PC-9 (cell line): Measurements from ENCODE around the gene CMIP. TPM values are rescaled to one million over a fixed set of nuclear protein-coding genes. Genes with fewer than 3 reads are reported as not detected.

Source experiments
- BruUV-seq: library from RNA; stranded (reverse); fragments of 400-500 nt; replicated peaks from 2 replicates; lab custom pipeline; 2021; lab: Mats Ljungman, UMichigan
- CTCF ChIA-PET: fragments of 300-600 bp; sonication (Branson Sonifier 250); formaldehyde crosslinking; loops from one replicate; lab custom pipeline; 2022; ENCODE audit warnings: antibody characterized with exemption; lab: Charles Lee
- POLR2A ChIA-PET: fragments of 300-600 bp; sonication (Branson Sonifier 250); formaldehyde crosslinking; loops from one replicate; lab custom pipeline; 2022; ENCODE audit warnings: antibody characterized with exemption; ENCODE audit not compliant: unreplicated experiment; lab: Charles Lee
- DNase-seq, 2 experiments: peaks; one replicate each; pipeline versions ENCODE4 v3.0.0 to v3.0.0-alpha.2; 2015 to 2022; ENCODE audit warnings: mixed read lengths in 1 of 2
- H2AFZ ChIP-seq: fragments of 200-600 bp; sonication (generic); 2 replicates; pipeline ENCODE4 v1.8.1; 2017; ENCODE audit warnings: antibody characterized with exemption
- H3F3A ChIP-seq: fragments of 200-600 bp; sonication (generic); 2 replicates; pipeline ENCODE4 v1.8.1; 2017; ENCODE audit warnings: antibody characterized with exemption, mild to moderate bottlenecking, low read depth; ENCODE audit not compliant: insufficient read depth
- H3K27ac ChIP-seq: fragments of 200-600 bp; sonication (generic); 2 replicates; pipeline ENCODE4 v1.6.1; 2016; ENCODE audit warnings: mixed run types
- H3K27me3 ChIP-seq: fragments of 200-600 bp; sonication (generic); 2 replicates; pipeline ENCODE4 v1.6.1; 2016; ENCODE audit warnings: low read depth, mixed run types; ENCODE audit not compliant: insufficient read depth
- H3K36me3 ChIP-seq: fragments of 200-600 bp; sonication (generic); 2 replicates; pipeline ENCODE4 v1.6.1; 2016; ENCODE audit warnings: low read depth, mixed run types
- H3K4me1 ChIP-seq: fragments of 200-600 bp; sonication (generic); replicated peaks from 2 replicates; pipeline ENCODE4 v1.6.1; 2016; ENCODE audit warnings: mixed run types; ENCODE audit not compliant: insufficient read depth
- H3K4me2 ChIP-seq: fragments of 200-600 bp; sonication (generic); 2 replicates; pipeline ENCODE4 v1.6.1; 2017; ENCODE audit warnings: mixed run types
- H3K4me3 ChIP-seq: fragments of 200-600 bp; sonication (generic); 2 replicates; pipeline ENCODE4 v1.6.1; 2016; ENCODE audit warnings: mixed run types
- H3K79me2 ChIP-seq: fragments of 200-600 bp; sonication (generic); 2 replicates; pipeline ENCODE4 v1.6.1; 2017; ENCODE audit warnings: low read depth, mixed run types
- H3K9me2 ChIP-seq: fragments of 200-600 bp; sonication (generic); 2 replicates; pipeline ENCODE4 v1.8.1; 2017; ENCODE audit warnings: mild to moderate bottlenecking; ENCODE audit not compliant: insufficient read depth
- H3K9me3 ChIP-seq: fragments of 200-600 bp; sonication (generic); 2 replicates; pipeline ENCODE4 v1.8.1; 2016; ENCODE audit warnings: low read depth; ENCODE audit not compliant: insufficient read depth
- H4K20me1 ChIP-seq: fragments of 200-600 bp; sonication (generic); 2 replicates; pipeline ENCODE4 v1.8.1; 2017; ENCODE audit not compliant: insufficient read depth
- EZH2 ChIP-seq: fragments of 200-600 bp; sonication (generic); IDR thresholded peaks from 2 replicates; pipeline ENCODE4 v1.8.0; 2017; ENCODE audit warnings: antibody characterized with exemption, low read depth
- intact Hi-C: fragments of 100-400 bp; cut with micrococcal nuclease; formaldehyde crosslinking; loops from one replicate; pipeline ENCODE4 v1.10.0; 2022; ENCODE audit not compliant: unreplicated experiment
- total RNA-seq: library from RNA; stranded (reverse); gene quantifications from 2 replicates; pipeline ENCODE4 v1.2.3, GENCODE V29; 2021
- TF ChIP-seq, protein P1 (sequence below): fragments of 200-600 bp; sonication (generic); conservative IDR thresholded peaks from 2 replicates; pipeline ENCODE4 v1.6.1; 2017; ENCODE audit warnings: mixed run types, antibody characterized with exemption, mild to moderate bottlenecking, moderate library complexity

The CMIP gene
- total RNA-seq, 1 experiment from 2014 or later: 96.6 TPM

- Histone ChIP-seq H3K9me3 (no peaks in the 10 kb centered on the region), H4K20me1 (peaks cover 8% of the 10 kb centered on the region)
Observed at GRCh38 chr16:81483064-81483969, 38.7 kb downstream of the CMIP start.

DNA sequence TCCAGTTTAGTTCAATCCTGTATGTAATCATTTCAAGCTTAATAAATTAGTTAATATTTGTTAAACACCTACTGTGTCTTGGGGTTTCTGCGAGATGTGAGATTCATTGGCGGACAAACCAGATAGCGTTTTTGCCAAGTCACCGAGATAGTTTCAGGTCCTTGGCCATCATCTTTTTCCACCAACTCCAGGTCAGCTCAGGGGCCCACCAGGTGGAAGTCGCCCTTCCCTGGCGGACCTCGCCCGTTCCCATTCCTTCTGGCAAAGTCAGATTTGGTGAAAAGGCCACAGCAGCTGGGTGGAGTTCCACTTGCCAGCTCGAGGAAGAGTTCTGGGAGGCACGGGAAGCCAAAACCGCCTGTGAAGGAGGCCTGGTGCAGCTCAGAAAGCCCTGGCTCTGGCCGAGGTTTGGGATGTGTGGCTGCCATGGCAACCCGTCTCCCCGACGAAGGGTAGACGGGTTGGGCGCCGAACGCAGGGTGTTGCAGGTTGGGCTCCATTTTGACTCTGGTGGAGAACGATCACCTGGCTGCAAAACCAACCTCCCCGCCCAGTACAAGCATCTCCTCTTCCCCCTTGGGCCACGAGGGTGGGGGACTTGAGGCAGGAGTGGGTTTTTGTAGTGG is 39.5 kb downstream of the CMIP start:
- Histone ChIP-seq H3K4me1 (peaks cover 11% of the 10 kb centered on the region), H3K27me3 (no peaks in the 10 kb centered on the region), H3K79me2 (peaks cover 94% of the 10 kb centered on the region), H2AFZ (no peak overlapping the region), H3K9me2 (no peaks in the 10 kb centered on the region), H3K4me2 (0 out of 2 replicates have a peak overlapping the region, but pooled peaks have one; percentile 11), H3K9me3 (no peaks in the 10 kb centered on the region), H3K27ac (peak overlapping the region; percentile 55), H3K36me3 (no peaks in the 10 kb centered on the region), H3K4me3 (no peak overlapping the region), H3F3A (peaks cover 21% of the 10 kb centered on the region; the same call in 1 of the 2 replicates), H4K20me1 (peaks cover 12% of the 10 kb centered on the region)
- TF ChIP-seq, protein P1, sequence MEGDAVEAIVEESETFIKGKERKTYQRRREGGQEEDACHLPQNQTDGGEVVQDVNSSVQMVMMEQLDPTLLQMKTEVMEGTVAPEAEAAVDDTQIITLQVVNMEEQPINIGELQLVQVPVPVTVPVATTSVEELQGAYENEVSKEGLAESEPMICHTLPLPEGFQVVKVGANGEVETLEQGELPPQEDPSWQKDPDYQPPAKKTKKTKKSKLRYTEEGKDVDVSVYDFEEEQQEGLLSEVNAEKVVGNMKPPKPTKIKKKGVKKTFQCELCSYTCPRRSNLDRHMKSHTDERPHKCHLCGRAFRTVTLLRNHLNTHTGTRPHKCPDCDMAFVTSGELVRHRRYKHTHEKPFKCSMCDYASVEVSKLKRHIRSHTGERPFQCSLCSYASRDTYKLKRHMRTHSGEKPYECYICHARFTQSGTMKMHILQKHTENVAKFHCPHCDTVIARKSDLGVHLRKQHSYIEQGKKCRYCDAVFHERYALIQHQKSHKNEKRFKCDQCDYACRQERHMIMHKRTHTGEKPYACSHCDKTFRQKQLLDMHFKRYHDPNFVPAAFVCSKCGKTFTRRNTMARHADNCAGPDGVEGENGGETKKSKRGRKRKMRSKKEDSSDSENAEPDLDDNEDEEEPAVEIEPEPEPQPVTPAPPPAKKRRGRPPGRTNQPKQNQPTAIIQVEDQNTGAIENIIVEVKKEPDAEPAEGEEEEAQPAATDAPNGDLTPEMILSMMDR: no peak
- no peak for TF ChIP-seq EZH2
- ChIA-PET POLR2A (interaction anchor here (1.2 kb wide), 1 partner anchor 43 kb away, joined by 6 read pairs; no protein-coding TSS in a partner anchor), CTCF (no interaction called here)
- peak; percentile 45 to 56 for DNase-seq
- TSS peak; percentile 20 for BruUV-seq
- intact Hi-C loops: no loop called here

More at GRCh38 chr16:81483064-81483969, 38.7 kb downstream of the CMIP start:
- no peaks in the 10 kb centered on the region for H3K36me3 ChIP-seq
- H2AFZ ChIP-seq: no peak overlapping the region
- peaks cover 18% of the 10 kb centered on the region; the same call in 1 of the 2 replicates for H3F3A ChIP-seq
- no TSS peak for BruUV-seq
- intact Hi-C loops: no loop called here
- peak overlapping the region; percentile 18; the same call in 1 of the 2 replicates for H3K4me2 ChIP-seq
- no peak overlapping the region for H3K4me3 ChIP-seq
- H3K9me2 ChIP-seq: no peaks in the 10 kb centered on the region
- no peaks in the 10 kb centered on the region for H3K27me3 ChIP-seq
- peak overlapping the region; percentile 55 for H3K27ac ChIP-seq
- peaks cover 11% of the 10 kb centered on the region for H3K4me1 ChIP-seq
- TF ChIP-seq EZH2: no peak
- TF ChIP-seq, protein P1: no peak
- CTCF ChIA-PET: no interaction called here
- no peak for DNase-seq
- POLR2A ChIA-PET: interaction anchor here (0.6 to 1.2 kb wide), 2 partner anchors 42 to 44 kb away, joined by 4 to 6 read pairs; no protein-coding TSS in a partner anchor
- peaks cover 93% of the 10 kb centered on the region for H3K79me2 ChIP-seq

DNA sequence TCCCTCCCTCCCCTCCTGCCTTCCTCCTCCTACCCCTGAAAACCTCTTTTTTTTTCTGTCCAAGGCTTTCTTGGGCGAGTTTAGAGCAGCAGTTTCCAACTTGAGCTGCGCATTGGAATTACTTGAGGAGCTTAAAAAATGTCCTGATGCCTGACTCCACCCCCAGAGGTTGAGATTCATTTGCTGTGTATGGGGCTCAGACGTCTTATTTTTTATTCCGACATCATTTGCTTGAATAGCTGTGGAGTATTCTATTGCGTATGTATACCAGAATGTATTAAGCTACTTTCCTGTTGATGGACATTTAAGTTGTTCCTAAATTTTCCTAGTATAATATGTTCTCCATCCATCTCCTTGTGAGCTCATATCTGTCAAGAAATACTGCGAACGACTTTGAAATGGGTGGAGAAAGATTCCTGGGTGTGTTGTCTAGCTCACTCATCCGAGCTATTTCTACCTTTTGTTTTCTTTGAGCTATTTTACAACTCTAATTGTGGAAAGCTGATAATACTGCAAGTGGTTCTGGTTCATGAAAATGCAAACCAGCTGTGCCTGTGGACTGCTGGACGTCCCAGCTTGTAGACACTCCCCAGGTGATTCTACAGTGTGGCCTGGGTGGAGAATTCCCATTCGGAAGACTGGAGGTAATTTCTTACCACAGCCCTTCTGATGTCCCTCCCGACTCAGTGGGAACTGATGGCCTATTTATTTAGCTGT is 40.5 kb downstream of the CMIP start:
- no TSS peak for BruUV-seq
- H3K9me2 ChIP-seq: no peaks in the 10 kb centered on the region
- no peak overlapping the region for H3K27ac ChIP-seq
- peaks cover 12% of the 10 kb centered on the region for H4K20me1 ChIP-seq
- H3K9me3 ChIP-seq: no peaks in the 10 kb centered on the region
- H3K36me3 ChIP-seq: no peaks in the 10 kb centered on the region
- peaks cover 94% of the 10 kb centered on the region for H3K79me2 ChIP-seq
- no peak overlapping the region for H2AFZ ChIP-seq
- ChIA-PET POLR2A (interaction anchor here (0.7 to 1.0 kb wide), 2 partner anchors 116 to 307 kb away, joined by 3 to 6 read pairs; no protein-coding TSS in a partner anchor), CTCF (interaction anchor here (0.6 to 0.8 kb wide), 2 partner anchors 71 to 238 kb away, joined by 3 to 6 read pairs; no protein-coding TSS in a partner anchor)
- H3K4me1 ChIP-seq: peaks cover 11% of the 10 kb centered on the region
- TF ChIP-seq, protein P1: no peak
- TF ChIP-seq EZH2: no peak
- intact Hi-C loops: no loop called here
- H3F3A ChIP-seq: peaks cover 26% of the 10 kb centered on the region; the same call in 1 of the 2 replicates
- H3K4me3 ChIP-seq: no peak overlapping the region
- H3K27me3 ChIP-seq: no peaks in the 10 kb centered on the region
- DNase-seq: no peak
- H3K4me2 ChIP-seq: no peak overlapping the region
